DOHH2 (cell line): ENCODE results near the gene INHBE.

Source experiments
- CTCF ChIP-seq: fragments of 200-600 bp; sonication (generic); IDR thresholded peaks from one replicate; pipeline ENCODE4 v1.5.1; 2014; ENCODE audit warnings: antibody characterized with exemption, mild to moderate bottlenecking, low read depth, low read length; ENCODE audit not compliant: poor library complexity, severe bottlenecking
- EZH2phosphoT487 ChIP-seq: fragments of 200-600 bp; sonication (generic); IDR thresholded peaks from 2 replicates; pipeline ENCODE4 v1.6.1; 2017; ENCODE audit warnings: borderline replicate concordance, mild to moderate bottlenecking, antibody characterized with exemption, low read length, moderate library complexity, mixed read lengths

GRCh38 chr12:57467915-57468314, 12.8 kb downstream of the INHBE start:
- no peak for TF ChIP-seq CTCF
- no peak for TF ChIP-seq EZH2phosphoT487
